GM18870 (cell line): ENCODE data around the gene MSI2.

Source experiments
- ATAC-seq: cut with Tn5 transposase; IDR thresholded peaks from one replicate; pipeline ENCODE4 v1.9.1; 2021; ENCODE audit warnings: moderate library complexity; ENCODE audit not compliant: unreplicated experiment

MSI2 gene

DNA sequence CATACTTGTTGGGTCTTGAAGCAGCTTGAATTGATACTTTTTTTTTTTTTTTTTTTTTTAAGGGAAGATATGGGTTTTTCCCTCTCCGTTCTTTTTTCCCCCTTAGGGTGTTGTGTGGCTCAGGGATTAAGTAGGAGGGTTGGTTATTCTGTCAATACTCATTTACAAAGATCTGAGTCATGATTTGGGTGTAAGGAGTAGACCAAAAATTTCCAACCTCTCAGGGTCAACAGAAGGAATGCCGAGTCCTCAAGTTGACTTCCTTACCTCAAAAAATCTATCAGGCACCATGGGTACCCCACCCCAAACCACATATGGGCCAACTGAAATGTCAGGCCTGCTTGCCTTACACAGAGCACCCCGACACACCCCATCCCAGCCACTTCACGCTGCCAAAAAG lies 258.3 kb downstream of the MSI2 start:
- ATAC-seq = no peak

DNA sequence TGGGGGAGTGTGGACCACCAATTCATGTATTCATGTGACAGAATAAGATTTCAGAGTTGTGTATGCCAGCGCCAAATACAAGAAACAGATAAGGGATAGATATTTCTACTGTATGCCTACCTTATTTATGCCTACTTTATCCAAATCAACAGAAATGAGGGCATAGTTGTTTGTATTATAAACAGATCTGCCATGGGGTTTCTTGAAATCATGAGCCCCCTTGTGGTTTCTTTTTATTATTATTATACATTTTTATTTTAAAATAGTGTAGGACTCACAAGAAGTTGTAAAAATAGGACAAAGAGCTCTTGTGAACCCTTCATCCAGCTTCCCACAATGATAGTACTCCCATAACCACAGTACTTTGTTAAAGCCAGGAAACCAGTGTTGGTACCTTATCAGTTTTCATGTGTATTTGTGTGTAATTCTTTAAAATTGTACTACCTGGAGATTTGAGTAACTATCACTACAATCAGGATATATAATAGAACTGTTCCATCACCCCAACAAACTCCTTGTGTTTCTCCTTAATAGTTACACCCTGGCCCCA lies 259.4 kb downstream of the MSI2 start:
- ATAC-seq = no peak

DNA sequence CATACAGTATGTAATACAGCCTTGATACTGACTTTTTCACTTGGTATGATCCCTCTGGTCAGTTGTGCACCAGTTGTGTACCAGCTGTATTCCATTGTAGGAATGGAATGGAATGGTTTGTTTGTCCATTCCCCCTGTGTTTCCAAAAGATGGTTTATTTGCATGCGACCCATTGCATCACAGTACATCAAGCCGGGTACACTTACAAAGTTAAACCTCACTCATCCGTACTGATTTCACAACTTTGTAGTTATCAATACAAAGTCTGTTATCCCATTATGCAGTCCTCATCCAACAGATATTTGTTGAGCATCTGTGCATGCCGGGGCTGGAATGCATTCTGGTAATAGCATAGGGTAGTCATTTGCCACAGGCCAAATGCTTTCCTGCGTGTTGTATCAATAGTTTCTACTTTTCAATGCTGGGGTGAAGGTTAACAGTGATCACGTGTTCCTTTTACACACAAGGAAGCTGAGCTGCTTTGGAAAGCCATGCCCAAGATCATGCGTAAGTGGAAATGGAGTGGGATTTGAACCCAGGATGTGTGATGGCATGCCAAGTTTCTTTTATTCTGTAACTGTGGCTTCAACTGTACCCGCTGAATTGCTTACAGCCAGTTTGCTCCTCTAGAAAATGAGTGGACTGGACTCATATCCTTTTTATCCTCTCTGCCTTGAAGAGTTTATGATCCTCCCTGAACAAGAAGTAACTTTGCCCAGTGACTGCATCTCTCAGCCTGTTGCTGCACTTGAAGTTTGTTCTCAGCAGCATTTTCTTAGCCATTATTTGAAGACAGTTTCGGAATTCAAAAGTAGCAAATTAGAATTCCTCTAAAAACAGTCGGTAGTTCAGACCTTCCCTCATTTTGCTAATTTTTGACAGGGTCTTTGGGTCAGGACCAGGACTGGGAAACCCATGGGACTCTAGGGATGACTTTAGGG lies 260.2 kb downstream of the MSI2 start:
- ATAC-seq = no peak

DNA sequence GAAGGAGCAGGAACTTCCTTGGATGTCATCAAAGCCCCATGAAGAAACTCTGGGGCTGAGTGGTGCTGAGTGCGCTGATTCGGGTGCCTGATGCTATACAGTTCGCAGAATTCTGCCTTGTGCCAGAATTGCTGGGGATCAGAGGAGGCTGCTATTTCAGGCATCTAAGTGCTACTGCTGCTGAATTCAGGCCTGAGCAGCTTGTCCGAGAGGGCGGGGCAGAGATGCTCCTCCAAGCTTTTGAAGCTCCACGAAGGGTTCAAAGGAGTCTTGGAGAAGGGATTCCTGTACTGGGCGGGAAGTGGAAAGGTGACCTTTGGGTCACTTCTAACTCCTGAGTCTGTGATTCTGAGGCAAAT lies 260.9 kb downstream of the MSI2 start:
- ATAC-seq = no peak

DNA sequence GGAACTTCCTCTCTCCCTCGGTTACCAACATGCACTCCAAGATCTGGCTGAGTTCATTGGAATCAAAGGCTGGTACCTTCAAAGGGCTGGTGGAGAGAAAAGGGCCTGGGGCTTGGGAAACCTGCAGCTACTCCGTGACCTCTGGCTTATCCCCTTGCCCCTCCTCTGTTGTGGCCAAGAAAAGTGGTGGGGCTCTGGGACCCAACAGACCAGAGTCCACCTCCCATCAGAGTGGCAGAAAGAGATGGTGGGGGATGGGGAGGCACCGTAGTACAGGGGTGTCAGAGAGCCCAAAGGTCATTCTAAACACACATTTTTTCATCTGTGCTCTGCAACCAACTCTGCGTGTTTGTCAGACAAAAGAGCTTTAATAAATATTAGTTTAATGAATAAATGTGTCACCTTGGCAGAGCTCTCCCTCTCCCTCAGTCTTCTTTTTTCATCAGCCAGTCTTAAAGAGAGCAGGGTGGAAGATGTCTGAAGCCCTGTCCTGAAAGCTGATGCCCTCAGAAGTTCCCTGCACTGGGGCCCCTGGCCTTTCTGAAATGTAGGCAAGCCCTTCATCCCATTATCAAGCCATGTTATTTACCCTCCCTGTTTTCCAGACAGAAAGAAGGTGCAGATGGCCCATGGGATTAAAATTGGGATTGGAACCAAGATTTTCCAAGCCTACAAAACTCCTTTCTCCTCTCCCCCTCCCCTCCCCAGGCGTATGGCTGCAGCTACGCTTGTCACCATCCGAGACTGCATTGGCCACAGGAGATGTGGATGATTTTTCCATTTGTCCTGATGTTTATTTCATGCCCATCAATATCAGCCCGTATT lies 261.5 kb downstream of the MSI2 start:
- no peak for ATAC-seq

DNA sequence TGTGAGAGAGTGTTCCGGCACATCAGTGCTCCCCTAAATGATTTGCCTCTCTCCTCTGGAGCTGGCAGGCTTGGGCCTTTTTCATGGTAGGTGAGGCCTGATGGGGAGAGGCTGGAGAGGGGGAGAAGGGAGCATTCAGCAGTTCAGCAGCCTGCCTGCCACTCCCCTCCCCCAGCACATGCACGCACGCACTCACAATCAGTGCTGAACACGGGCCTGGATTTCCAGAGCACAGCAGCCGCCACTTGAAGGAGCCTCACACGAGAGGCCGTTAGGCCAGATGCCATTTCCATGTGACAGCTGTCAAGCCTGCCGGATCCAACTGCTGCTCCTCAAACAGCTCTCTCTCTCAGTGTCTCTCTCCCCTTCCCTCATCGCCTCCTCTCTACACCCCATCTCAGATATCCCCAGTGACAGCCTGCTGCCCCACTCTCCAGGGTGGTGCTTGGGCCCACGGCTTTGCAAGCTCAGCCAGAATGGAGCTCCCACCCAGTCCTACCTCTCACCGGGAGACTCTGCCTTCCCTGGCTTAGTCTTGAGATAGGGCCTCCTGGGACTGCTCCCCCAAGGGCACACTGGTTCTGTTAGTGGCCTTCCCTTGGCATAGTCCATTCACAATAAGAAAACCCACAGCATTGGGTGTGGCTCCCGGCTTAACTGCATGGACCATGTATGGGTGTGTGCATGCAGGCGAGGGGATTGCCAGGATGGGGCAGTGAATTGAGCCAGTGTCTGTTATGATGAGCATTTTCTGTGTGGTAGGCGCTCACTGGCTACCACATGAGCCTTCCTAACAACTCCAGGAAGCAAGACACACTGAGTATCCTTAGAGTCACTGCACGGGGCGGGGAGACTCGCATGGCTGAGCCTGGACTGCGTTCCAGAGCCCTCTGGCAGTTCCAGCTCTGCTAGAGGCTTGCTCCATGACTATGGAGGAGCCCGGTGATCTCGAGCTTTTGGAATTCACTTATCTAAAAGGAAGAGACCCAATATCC lies 262.6 kb downstream of the MSI2 start:
- ATAC-seq = no peak

DNA sequence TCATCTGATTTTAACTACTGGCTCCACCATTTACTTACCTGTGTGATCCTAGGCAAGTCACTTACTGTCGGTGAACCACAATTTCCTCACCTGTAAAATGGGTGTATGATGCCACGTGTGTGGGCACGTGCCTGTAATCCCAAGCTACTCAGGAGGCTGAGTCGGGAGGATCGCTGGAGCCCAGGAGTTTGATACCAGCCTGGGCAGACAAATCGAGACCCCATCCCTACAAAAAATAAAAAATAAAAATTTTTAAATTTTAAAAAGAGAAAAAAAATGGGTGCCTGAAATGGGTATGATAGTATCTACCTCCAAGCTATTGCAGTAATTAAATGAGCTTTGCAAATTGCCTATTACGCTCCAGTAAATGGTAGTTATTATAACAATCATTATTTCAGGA lies 263.5 kb downstream of the MSI2 start:
- no peak for ATAC-seq

DNA sequence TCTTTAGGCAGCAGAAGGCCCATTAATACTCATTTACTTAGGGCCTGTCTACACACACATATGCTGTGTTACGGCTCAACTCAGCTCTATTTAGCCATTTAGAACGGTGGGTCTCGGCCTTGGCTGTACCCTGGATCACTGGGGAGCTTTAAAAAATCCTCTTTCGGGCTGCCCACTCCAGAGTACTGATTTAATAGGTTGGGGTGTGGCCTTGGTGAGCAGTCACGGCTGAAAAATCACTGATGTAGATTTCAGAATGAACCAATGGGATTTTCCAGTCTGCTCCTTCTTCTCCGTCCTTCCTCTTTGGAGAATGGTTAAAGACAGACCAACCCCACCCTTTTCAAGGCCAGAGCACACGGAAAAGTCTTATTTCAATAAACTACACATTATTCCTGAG lies 265.3 kb downstream of the MSI2 start:
- no peak for ATAC-seq

DNA sequence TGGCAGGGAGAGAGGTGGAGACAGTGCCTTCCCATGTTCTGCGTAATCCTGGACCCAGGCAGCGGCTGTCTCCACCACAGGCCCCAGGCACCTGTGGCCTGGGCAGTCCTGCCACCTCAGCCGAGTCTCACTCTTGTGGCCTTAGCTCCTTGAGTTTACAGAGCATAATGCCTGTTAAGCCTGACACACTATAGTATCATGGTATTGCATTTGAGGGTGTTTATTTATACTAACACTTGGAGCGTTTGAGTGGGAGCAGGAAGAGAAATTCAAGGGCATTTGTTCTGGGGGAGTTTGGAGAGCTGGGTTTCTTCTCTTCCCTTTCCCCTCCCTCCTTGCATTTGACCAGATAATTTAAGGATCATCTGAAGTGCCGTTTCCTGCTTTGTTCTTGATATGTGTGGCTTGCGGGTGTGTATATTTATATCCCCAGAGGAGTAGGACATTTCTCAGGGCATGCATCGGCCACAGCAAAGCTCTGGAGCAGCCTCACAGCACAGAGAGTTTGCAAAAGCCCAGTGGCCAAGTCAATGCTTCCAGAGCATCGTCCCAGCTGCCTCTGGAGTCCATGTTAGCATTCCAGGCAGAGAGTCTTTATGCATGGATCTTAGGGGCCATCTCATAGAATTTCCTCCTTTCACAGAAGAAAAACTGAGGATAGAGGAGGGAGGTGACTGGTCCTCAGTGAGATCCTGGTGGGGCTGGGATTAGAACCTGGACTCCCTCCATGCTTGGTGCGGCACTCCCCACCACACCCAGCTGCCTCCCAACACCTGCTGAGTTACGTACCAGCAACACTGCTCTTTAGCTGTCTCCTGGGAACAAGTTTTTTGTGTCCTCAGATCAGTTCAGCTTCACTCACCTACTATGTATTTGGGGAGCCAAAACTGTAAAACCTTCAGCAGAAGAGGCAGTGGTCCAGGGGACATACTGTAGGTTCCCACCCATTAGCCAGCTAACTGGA lies 266.0 kb downstream of the MSI2 start:
- no peak for ATAC-seq

DNA sequence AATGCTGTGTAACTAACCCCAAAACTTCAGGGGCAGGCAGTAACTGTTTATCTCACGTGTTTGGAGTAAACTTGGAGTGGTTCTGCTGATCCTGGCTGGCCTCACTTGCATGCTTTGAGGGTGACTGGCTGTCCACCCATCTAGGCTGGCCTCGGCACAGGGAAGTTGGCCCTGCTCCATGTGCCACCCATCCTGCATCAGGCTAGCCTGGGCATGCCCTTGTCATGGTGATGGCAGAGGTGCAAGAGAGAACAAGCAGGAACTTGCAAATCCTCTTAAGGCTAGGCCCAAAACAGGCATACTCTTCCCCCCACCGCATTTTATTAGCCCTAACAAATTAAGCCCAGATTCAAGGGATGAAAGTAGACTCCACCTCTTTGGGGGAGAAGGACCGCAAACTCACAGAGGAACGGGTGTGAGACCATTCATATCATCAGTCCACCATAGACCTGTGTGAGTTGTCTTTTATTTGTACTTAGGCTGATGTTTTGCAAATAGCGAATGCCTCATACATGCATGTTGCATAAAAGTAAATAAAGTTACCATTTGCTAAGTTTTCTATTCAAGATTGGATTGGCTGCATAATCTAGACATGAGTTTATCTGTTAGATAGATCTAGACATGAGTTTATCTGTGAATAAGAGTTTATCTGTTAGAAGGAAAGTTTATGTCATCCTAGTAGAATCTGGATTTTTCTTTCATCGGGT lies 267.8 kb downstream of the MSI2 start:
- ATAC-seq = no peak

DNA sequence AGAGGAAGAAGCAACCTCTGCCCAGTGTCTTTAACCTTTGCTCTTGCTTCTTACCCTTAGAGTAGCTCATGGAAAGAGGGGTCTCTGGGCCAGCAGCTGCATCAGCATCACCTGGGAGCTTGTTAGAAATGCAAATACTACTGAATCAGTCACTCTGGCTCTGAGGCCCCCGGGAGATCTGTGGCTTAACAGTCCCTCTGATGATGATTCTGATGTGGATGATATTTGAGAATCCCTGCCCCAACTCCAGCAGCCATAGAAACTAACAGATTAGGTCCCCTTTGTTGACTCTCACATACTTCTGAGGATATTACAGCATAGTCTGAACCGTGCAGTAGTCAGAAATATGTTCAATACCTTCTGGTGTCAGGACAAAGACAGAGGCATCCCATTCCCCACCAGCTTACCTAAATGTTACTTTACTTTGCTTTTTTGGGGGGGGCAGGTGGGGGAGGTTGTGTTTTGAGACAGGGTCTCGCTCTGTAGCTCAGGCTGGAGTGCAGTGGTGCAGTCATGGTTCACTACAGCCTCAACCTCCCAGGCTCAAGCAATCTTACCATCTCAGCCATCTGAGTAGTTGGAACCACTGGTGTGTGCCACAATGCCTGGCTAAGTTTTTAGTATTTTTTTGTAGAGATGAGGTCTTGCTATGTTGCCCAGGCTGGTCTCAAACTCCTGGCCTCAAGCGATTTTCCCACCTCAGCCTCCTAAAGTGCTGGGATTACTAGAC lies 268.7 kb downstream of the MSI2 start:
- ATAC-seq = no peak

DNA sequence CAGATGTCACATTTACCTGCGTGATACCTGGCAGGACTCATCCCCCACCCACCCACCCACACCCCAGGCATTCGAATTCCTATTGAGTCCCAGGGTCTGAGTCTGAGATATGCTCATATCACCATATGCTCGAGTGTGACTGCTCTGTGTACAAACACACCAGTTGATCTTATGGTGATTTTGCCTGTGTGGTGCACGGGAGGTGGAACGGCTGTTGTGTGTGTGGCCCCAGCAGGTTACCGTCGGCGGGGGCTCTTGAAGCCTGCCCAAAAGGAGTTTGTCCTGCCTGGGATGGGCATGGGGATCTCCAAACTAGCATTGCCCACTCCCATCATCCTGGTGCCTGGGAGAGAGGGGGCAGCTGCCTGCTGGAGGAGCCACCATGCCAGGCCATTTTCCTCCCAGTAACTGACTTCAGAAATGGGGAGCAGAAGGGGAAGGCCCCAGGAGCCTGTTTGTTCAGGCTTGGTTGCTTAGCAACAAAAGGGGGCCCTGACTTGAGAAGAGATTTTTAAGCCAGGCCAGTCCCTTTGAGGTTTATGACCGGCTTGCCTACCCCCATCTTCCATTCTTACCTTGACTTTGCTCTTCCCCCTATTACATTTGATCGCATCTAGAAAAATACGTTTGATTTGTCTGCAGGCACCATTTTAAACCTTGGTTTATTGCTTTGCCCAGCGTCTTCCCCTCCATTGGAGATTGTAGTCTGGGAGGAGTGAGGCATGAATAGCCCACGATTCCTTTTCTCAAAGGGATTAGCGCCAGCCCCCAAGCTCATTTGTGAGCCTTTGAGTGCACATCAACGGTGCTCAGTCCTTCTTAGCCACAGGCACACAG lies 271.1 kb downstream of the MSI2 start:
- no peak for ATAC-seq

DNA sequence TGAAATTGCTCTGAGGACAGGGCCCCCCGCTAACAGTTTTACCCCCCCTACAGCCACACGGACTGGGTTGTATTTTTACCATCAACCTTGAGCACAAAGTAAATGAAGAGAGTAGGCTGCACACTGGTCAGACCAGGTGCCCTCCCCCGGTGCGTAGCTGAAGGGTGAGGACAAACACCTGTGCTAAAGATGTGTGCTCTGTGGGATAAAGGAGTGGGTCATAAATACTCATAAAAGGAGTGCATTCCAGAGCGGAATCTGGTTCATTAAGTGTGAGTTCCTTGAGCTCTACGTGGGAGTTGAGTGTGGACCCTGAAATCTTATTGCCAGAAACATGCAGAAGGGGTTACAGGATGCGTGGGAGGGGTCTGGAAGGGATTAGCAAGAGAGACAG lies 271.7 kb downstream of the MSI2 start:
- ATAC-seq = no peak

DNA sequence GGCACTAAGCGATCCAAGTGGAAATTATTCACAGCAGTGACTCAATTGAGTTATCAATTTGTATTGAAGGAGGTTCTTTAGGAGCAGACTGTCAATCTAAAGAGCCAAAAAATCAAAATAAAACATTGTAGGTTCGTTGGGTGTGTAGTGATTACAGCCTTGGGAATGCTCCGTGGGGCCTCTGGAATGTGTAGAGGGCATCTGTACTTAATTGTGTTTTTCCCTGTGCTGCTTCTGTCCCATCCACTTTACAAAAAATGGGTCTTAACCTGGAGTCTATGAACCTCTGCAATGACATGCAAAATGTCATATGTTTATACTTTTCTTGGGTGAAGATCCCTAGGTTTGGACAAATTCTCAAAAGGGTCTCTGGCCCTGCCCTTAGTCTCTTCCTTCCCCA lies 273.7 kb downstream of the MSI2 start:
- ATAC-seq = no peak

DNA sequence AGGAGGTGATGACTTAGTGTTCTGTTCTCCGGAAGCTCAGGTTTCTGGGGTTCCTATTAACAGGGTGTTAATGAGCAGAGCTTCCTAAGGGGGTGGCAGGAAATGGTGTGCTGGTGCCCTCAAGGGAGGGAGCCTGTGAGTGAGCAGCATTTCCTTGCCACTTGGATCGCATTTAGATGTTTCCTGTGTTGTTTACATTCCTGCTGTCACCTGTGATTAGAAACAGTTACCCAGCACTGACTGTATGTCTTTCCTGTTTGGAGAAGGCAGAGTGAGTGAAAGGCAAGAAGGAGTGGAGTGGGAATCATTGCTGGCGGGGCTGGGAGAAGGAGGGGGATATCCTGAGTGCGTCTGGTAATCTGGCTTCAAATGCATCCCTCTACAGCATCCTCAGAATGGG lies 274.2 kb downstream of the MSI2 start:
- no peak for ATAC-seq

DNA sequence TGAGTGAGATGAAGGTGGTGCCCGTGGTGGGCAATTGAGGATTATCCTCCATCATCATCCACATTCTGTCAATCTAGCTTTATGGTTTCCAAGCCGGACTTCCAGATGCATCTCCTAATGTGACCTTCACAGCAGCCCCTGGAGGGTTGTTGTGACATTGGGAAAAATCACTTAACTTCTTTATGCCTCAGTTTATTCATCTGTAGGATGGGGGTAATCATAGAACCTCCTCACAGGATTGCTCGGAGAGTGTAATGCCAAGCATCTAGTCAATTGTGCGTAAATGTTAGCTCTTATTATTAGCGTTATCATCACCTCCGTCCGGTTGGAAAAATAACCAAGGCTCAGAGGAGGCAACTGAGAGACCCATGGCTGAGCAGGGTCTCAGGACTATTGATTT lies 274.8 kb downstream of the MSI2 start:
- ATAC-seq = no peak
